Measurements from ENCODE around the gene WDR77. TPM values are rescaled to one million over a fixed set of nuclear protein-coding genes. Genes with fewer than 3 reads are reported as not detected.

The WDR77 gene
- total RNA-seq, 1 donor from 2014 or later: 63.3 TPM

- H3K9me3 Mint-ChIP-seq: no peaks in the 10 kb centered on the region
- peaks cover 14% of the 10 kb centered on the region for H3K4me1 Mint-ChIP-seq
- CTCF ChIA-PET: interaction anchor here (1.5 to 1.6 kb wide), 2 partner anchors 12 to 38 kb away, joined by 6 to 7 read pairs; no protein-coding TSS in a partner anchor
- intact Hi-C loops (cut with micrococcal nuclease): no loop called here
- no peak overlapping the region for H3K4me3 Mint-ChIP-seq
- H3K27ac Mint-ChIP-seq: no peak overlapping the region
- no peak for TF ChIP-seq CTCF (IDR thresholded peaks at IDR 0.05)
- no peak for ATAC-seq (ENCODE audit: low read depth)
- POLR2A ChIA-PET: interaction anchor here (1.4 kb wide), 1 partner anchor 21 kb away, joined by 5 read pairs; the partner anchor contains the start of gene WDR77
- peaks cover 13% of the 10 kb centered on the region for H3K36me3 Mint-ChIP-seq (ENCODE audit: low read depth)
- no peak for DNase-seq
- H3K27me3 Mint-ChIP-seq: no peaks in the 10 kb centered on the region
These were observed 20.5 kb upstream of the WDR77 start for GRCh38 chr1:111469539-111469938.

DNA sequence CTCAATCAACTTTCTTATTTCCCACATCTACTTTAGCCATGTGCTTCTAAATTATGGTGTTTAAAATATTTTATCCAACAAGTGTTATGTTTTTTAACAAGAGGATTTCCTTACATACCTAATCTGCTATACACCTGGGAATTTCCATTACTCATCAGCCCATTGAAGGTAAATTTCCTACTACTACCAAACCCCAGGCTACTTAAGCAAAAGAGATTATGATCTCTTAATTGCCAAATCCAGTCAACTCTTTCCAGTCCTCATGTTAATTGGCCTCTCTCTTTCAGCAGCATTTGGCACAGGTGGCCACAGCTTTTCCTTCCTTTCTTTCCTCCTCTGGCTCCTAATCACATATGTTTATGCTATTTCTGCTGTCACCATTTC, 19.7 kb upstream of the WDR77 start:
- Mint-ChIP-seq H3K9me3 (no peaks in the 10 kb centered on the region), H3K4me1 (peaks cover 7% of the 10 kb centered on the region), H3K27ac (no peak overlapping the region), H3K27me3 (no peaks in the 10 kb centered on the region), H3K4me3 (no peak overlapping the region), H3K36me3 (ENCODE audit: low read depth) (peaks cover 17% of the 10 kb centered on the region)
- ATAC-seq (ENCODE audit: low read depth): no peak
- intact Hi-C loops (cut with micrococcal nuclease): no loop called here
- no peak for TF ChIP-seq CTCF (IDR thresholded peaks at IDR 0.05)
- DNase-seq: no peak
- ChIA-PET POLR2A (interaction anchor here (1.4 to 2.7 kb wide), 2 partner anchors 8 to 20 kb away, joined by 5 to 9 read pairs; partner anchors contain the start of gene WDR77), CTCF (interaction anchor here (1.5 to 2.0 kb wide), 3 partner anchors 9 to 39 kb away, joined by 4 to 7 read pairs (median 6); no protein-coding TSS in a partner anchor)

DNA sequence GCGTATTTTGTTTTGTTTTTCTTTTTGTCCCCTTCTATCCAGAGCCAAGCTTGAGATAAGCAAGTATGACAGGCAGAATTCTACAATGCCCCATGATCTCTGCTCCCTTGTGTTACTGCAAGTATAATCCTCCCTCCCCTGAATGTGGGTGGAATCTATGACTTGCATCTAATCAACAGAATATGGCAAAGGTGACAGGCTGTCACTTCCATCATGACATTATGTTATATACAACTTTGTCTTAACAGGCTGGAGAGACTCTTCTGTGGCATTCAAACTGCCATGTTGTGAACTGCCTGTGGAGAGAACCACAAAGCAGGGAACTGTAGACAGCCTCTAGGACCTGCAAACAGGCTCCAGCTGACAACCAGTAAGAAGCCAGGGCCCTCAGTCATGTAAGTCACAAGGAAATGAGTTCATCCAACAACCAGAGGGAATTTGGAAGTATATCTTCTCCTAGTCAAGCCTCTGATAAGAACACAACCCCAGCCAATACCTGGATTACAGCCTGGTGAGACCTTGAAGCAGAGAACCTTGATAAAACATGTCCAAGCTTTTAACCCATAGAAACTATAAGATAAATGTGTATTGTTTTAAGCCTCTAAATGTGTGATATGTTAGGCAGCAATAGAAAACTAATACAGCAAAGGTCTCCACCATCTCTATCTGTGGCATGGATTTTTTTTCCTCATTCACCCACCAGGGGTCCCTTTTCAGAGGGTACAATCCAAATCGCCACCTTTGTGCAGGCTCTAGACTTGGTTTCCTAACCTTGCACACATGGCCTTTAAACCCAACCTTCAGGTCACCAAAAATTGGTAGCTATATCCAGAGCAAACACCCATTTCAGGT, 19.0 kb upstream of the WDR77 start:
- no peak for DNase-seq
- Mint-ChIP-seq H3K27ac (no peak overlapping the region), H3K27me3 (no peaks in the 10 kb centered on the region), H3K4me1 (peaks cover under 1% of the 10 kb centered on the region), H3K4me3 (no peak overlapping the region), H3K36me3 (ENCODE audit: low read depth) (peaks cover 21% of the 10 kb centered on the region), H3K9me3 (no peaks in the 10 kb centered on the region)
- ATAC-seq (ENCODE audit: low read depth): no peak
- intact Hi-C loops (cut with micrococcal nuclease): no loop called here
- ChIA-PET CTCF (interaction anchor here (1.5 to 2.0 kb wide), 3 partner anchors 9 to 40 kb away, joined by 4 to 7 read pairs (median 6); no protein-coding TSS in a partner anchor), POLR2A (interaction anchor here (1.4 to 2.7 kb wide), 2 partner anchors 8 to 19 kb away, joined by 5 to 9 read pairs; partner anchors contain the start of gene WDR77)
- TF ChIP-seq CTCF (IDR thresholded peaks at IDR 0.05): no peak

- H3K27ac Mint-ChIP-seq: no peak overlapping the region
- ChIA-PET CTCF (interaction anchor here (0.7 to 1.5 kb wide), 3 partner anchors 10 to 303 kb away, joined by 3 read pairs; no protein-coding TSS in a partner anchor), POLR2A (interaction anchor here (2.7 kb wide), 1 partner anchor 10 kb away, joined by 9 read pairs; no protein-coding TSS in a partner anchor)
- DNase-seq (no peak), ATAC-seq (ENCODE audit: low read depth) (no peak)
- no peak overlapping the region for H3K4me3 Mint-ChIP-seq
- H3K27me3 Mint-ChIP-seq: no peaks in the 10 kb centered on the region
- peaks cover 36% of the 10 kb centered on the region for H3K36me3 Mint-ChIP-seq (ENCODE audit: low read depth)
- intact Hi-C loops (cut with micrococcal nuclease): no loop called here
- no peaks in the 10 kb centered on the region for H3K4me1 Mint-ChIP-seq
- H3K9me3 Mint-ChIP-seq: no peaks in the 10 kb centered on the region
- no peak for TF ChIP-seq CTCF (IDR thresholded peaks at IDR 0.05)
These were observed 17.4 kb upstream of the WDR77 start for GRCh38 chr1:111466480-111466879.

GRCh38 chr1:111465754-111466153, 16.7 kb upstream of the WDR77 start:
- POLR2A ChIA-PET: interaction anchor here (0.9 to 1.3 kb wide), 4 partner anchors 11 to 32 kb away, joined by 3 to 5 read pairs (median 3); partner anchors contain the start of genes ATP5PB and WDR77
- no peak overlapping the region for H3K27ac Mint-ChIP-seq
- no peaks in the 10 kb centered on the region for H3K9me3 Mint-ChIP-seq
- no peaks in the 10 kb centered on the region for H3K27me3 Mint-ChIP-seq
- intact Hi-C loops (cut with micrococcal nuclease): no loop called here
- H3K4me1 Mint-ChIP-seq: no peaks in the 10 kb centered on the region
- no peak for TF ChIP-seq CTCF (IDR thresholded peaks at IDR 0.05)
- ATAC-seq (ENCODE audit: low read depth) (no peak), DNase-seq (no peak)
- no peak overlapping the region for H3K4me3 Mint-ChIP-seq
- peaks cover 43% of the 10 kb centered on the region for H3K36me3 Mint-ChIP-seq (ENCODE audit: low read depth)
- CTCF ChIA-PET: interaction anchor here (0.7 to 1.5 kb wide), 3 partner anchors 11 to 303 kb away, joined by 3 read pairs; no protein-coding TSS in a partner anchor
